ENCODE measurements around the gene RPS26. TPM values are rescaled to one million over a fixed set of nuclear protein-coding genes. Genes with fewer than 3 reads are reported as not detected.
"Not testable (repeated sequence)": the region's sequence is repeated elsewhere in the genome, so short reads cannot be mapped to it uniquely, and the experiment has no call there.

The RPS26 gene
- total RNA-seq, 2 donors from 2014 or later: 284 to 1,659 TPM

GRCh38 chr12:55996715-55997534, 44.8 kb upstream of the RPS26 start, which contains the start of gene SUOX:
Gene SUOX, plus strand, starts transcription at chr12:55997276. Its CDS starts 4,946 bp downstream, at chr12:56002222.
- WGBS: under 1% methylated on average over 27 of the region's 27 CpGs
- intact Hi-C loops (cut with DNase I): loop anchor here (5.0 to 10.0 kb wide), 2 partner anchors 45 to 108 kb away; partner anchors contain the start of genes PA2G4 and RPS26
- Histone ChIP-seq H3K9me3 (no peaks in the 10 kb centered on the region), H3K27ac (peak within 1 kb of the TSS; percentile 81 to 82), H3K36me3 (peaks cover 3 to 19% of the 10 kb centered on the region in 2 donors), H3K4me3 (peak within 1 kb of the TSS; percentile 51 to 71), H3K27me3 (replicated peaks; ENCODE audit: insufficient read depth) (no peaks in the 10 kb centered on the region), H3K4me1 (replicated peaks) (peaks cover 6% of the 10 kb centered on the region)
- DNase-seq (ENCODE audit: low spot score): peak; percentile 98
- TF ChIP-seq CTCF (IDR thresholded peaks at IDR 0.05) (peak in 1 of 4 experiments; percentile 29), POLR2A (IDR thresholded peaks at IDR 0.05) (peak; percentile 74), POLR2AphosphoS5 (IDR thresholded peaks at IDR 0.05) (peak; percentile 96)

GRCh38 chr12:55997535-55997859, 44.2 kb upstream of the RPS26 start:
- intact Hi-C loops (cut with DNase I): loop anchor here (5.0 to 10.0 kb wide), 2 partner anchors 45 to 107 kb away; partner anchors contain the start of genes PA2G4 and RPS26
- no peak for TF ChIP-seq POLR2AphosphoS5 (IDR thresholded peaks at IDR 0.05)
- TF ChIP-seq CTCF (IDR thresholded peaks at IDR 0.05): no peak
- no peak for TF ChIP-seq POLR2A (IDR thresholded peaks at IDR 0.05)

GRCh38 chr12:55999522-55999921, 42.2 kb upstream of the RPS26 start:
- intact Hi-C loops (cut with DNase I): loop anchor here (5.0 to 10.0 kb wide), 2 partner anchors 43 to 105 kb away; partner anchors contain the start of genes PA2G4 and RPS26
- not testable (repeated sequence) for H3K27ac ChIP-seq; H3K9me3 ChIP-seq; H3K27me3 ChIP-seq (replicated peaks; ENCODE audit: insufficient read depth); DNase-seq (ENCODE audit: low spot score); H3K4me1 ChIP-seq (replicated peaks); H3K36me3 ChIP-seq; H3K4me3 ChIP-seq
- WGBS: 77% methylated on average over 6 of the region's 6 CpGs

More at GRCh38 chr12:55997535-55997859, 44.2 kb upstream of the RPS26 start:
- no peak for DNase-seq (ENCODE audit: low spot score)
- H3K4me3 ChIP-seq: peak overlapping the region; percentile 51 to 71
- H3K9me3 ChIP-seq: no peaks in the 10 kb centered on the region
- H3K27me3 ChIP-seq (replicated peaks; ENCODE audit: insufficient read depth): no peaks in the 10 kb centered on the region
- peaks cover 6% of the 10 kb centered on the region for H3K4me1 ChIP-seq (replicated peaks)
- peak overlapping the region; percentile 81 to 82 for H3K27ac ChIP-seq
- 3% methylated on average over 5 of the region's 5 CpGs for WGBS
- H3K36me3 ChIP-seq: peaks cover 0 to 13% of the 10 kb centered on the region in 2 donors

GRCh38 chr12:55999999-56000540, 41.6 kb upstream of the RPS26 start:
- not testable (repeated sequence) for H3K27ac ChIP-seq; H3K9me3 ChIP-seq; H3K36me3 ChIP-seq; H3K4me1 ChIP-seq (replicated peaks); DNase-seq (ENCODE audit: low spot score); H3K4me3 ChIP-seq; H3K27me3 ChIP-seq (replicated peaks; ENCODE audit: insufficient read depth)
- intact Hi-C loops (cut with DNase I): loop anchor here (5.0 to 10.0 kb wide), 2 partner anchors 42 to 105 kb away; partner anchors contain the start of genes PA2G4 and RPS26
- 93% methylated on average over 28 of the region's 33 CpGs for WGBS

- H3K4me1 ChIP-seq (replicated peaks): peaks cover 4% of the 10 kb centered on the region
- intact Hi-C loops (cut with DNase I): no loop called here
- no peaks in the 10 kb centered on the region for H3K9me3 ChIP-seq
- H3K4me3 ChIP-seq: no peak overlapping the region
- TF ChIP-seq CTCF (IDR thresholded peaks at IDR 0.05) (no peak), POLR2A (IDR thresholded peaks at IDR 0.05) (no peak), POLR2AphosphoS5 (IDR thresholded peaks at IDR 0.05) (no peak)
- no peaks in the 10 kb centered on the region for H3K36me3 ChIP-seq
- no peak overlapping the region for H3K27ac ChIP-seq
- no peaks in the 10 kb centered on the region for H3K27me3 ChIP-seq (replicated peaks; ENCODE audit: insufficient read depth)
- WGBS: 63% methylated on average over 7 of the region's 7 CpGs
- DNase-seq (ENCODE audit: low spot score): no peak
These were observed 40.1 kb upstream of the RPS26 start for GRCh38 chr12:56001487-56002100.

GRCh38 chr12:56003376-56003775, 38.3 kb upstream of the RPS26 start:
- DNase-seq (ENCODE audit: low spot score); H3K27ac ChIP-seq; intact Hi-C loops (cut with DNase I); H3K9me3 ChIP-seq; H3K36me3 ChIP-seq; H3K4me3 ChIP-seq; H3K27me3 ChIP-seq (replicated peaks; ENCODE audit: insufficient read depth); H3K4me1 ChIP-seq (replicated peaks): not testable (repeated sequence)
- 91% methylated on average over 5 of the region's 5 CpGs for WGBS

All from prostate gland (tissue), 2 donors.